NAMALWA (cell line): ENCODE results near the gene PDK2.

ENCODE experiments used
- DNase-seq: peaks from one replicate; pipeline ENCODE4 v3.0.0-alpha.2; 2015; ENCODE audit warnings: low spot score

PDK2 gene

GRCh38 chr17:50079334-50080095, 15.6 kb upstream of the PDK2 start:
- peak; percentile 30 for DNase-seq

GRCh38 chr17:50080096-50080480, 15.1 kb upstream of the PDK2 start:
- no peak for DNase-seq

GRCh38 chr17:50080827-50081226, 14.3 kb upstream of the PDK2 start:
- peak; percentile 44 for DNase-seq

GRCh38 chr17:50081757-50082156, 13.4 kb upstream of the PDK2 start:
- DNase-seq = no peak

- DNase-seq = peak; percentile 83
Measured at GRCh38 chr17:50087246-50087911, 7.8 kb upstream of the PDK2 start.

GRCh38 chr17:50087912-50088405, 7.2 kb upstream of the PDK2 start:
- no peak for DNase-seq

GRCh38 chr17:50088952-50089825, 6.0 kb upstream of the PDK2 start:
- no peak for DNase-seq

- no peak for DNase-seq
Measured at GRCh38 chr17:50090071-50090470, 5.1 kb upstream of the PDK2 start.

GRCh38 chr17:50090971-50091917, 3.9 kb upstream of the PDK2 start:
- no peak for DNase-seq

- DNase-seq = no peak
Measured at GRCh38 chr17:50091918-50092285, 3.2 kb upstream of the PDK2 start.

GRCh38 chr17:50093246-50093645, 1.9 kb upstream of the PDK2 start:
- DNase-seq = no peak

GRCh38 chr17:50093807-50094206, 1.3 kb upstream of the PDK2 start:
- DNase-seq = no peak

GRCh38 chr17:50094243-50094752, 853 bp upstream of the PDK2 start:
- peak; percentile 92 for DNase-seq

GRCh38 chr17:50095626-50096037, 481 bp downstream of the PDK2 start:
- DNase-seq = no peak

- no peak for DNase-seq
Measured at GRCh38 chr17:50096092-50096491, 941 bp downstream of the PDK2 start.

- DNase-seq = no peak
Measured at GRCh38 chr17:50096758-50097157, 1.6 kb downstream of the PDK2 start.

GRCh38 chr17:50097455-50097854, 2.3 kb downstream of the PDK2 start:
- DNase-seq = no peak

- no peak for DNase-seq
Measured at GRCh38 chr17:50097926-50098325, 2.8 kb downstream of the PDK2 start.

GRCh38 chr17:50098583-50098982, 3.4 kb downstream of the PDK2 start:
- DNase-seq = no peak

GRCh38 chr17:50099003-50099402, 3.9 kb downstream of the PDK2 start:
- DNase-seq = no peak

- DNase-seq = no peak
Measured at GRCh38 chr17:50100480-50100883, 5.3 kb downstream of the PDK2 start.
